Measurements from ENCODE around the gene SPA17.

DNA sequence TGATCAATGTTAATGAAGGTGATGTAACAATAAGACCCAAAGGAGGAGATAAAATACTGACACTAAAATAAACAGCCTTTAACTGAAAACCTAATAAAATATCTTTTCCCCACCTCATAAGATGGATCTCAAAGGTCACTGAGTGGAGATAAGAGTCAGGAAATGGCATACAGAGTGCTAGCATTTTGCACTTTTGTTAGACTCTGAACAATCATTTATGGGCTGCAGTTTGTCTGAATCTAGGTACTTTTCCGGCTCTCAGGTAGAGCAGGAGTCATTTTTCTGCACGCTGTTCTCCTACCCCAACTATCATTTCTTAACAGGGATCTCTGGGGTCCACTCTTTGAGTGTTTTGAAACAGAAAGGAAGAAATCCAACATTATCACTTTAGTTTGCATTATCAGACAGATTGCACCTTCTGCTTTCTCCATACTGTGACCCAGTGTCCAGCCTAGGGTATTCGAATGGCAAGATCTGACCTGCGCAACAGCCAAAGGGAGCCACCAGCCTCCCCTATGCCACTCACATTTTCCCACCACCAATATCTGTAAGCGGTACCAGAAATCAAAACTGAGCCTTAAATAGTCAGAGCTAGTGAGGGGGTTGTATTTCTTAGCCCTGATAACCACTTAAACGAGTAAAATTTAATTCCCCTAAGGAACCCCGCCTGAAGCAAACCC lies 1.0 kb upstream of the SPA17 start:
- TF ChIP-seq, protein P1, sequence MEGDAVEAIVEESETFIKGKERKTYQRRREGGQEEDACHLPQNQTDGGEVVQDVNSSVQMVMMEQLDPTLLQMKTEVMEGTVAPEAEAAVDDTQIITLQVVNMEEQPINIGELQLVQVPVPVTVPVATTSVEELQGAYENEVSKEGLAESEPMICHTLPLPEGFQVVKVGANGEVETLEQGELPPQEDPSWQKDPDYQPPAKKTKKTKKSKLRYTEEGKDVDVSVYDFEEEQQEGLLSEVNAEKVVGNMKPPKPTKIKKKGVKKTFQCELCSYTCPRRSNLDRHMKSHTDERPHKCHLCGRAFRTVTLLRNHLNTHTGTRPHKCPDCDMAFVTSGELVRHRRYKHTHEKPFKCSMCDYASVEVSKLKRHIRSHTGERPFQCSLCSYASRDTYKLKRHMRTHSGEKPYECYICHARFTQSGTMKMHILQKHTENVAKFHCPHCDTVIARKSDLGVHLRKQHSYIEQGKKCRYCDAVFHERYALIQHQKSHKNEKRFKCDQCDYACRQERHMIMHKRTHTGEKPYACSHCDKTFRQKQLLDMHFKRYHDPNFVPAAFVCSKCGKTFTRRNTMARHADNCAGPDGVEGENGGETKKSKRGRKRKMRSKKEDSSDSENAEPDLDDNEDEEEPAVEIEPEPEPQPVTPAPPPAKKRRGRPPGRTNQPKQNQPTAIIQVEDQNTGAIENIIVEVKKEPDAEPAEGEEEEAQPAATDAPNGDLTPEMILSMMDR (conservative IDR thresholded peaks at IDR 0.05; ENCODE audit: low read length), result no peak
- no peak for TF ChIP-seq EZH2phosphoT487 (IDR thresholded peaks at IDR 0.05; ENCODE audit: borderline replicate concordance, low read depth, low read length)

Data from OCI-LY7 (cell line).